HCT116 (cell line): Measurements from ENCODE around the gene HIGD1C. TPM values are rescaled to one million over a fixed set of nuclear protein-coding genes. Genes with fewer than 3 reads are reported as not detected.

Experiments used
- ATAC-seq: fragments of 200-7000 bp; cut with Tn5 transposase; 2 replicates; pipeline ENCODE4 v1.9.1; 2020; ENCODE audit warnings: mild to moderate bottlenecking, moderate library complexity
- BruUV-seq: library from RNA; stranded (reverse); fragments of 400-500 nt; replicated peaks from 2 replicates; lab custom pipeline; 2021; lab: Mats Ljungman, UMichigan
- CTCF ChIA-PET: fragments of 300-600 bp; sonication (Branson Sonifier 250); formaldehyde crosslinking; loops from one replicate; lab custom pipeline; 2021; ENCODE audit warnings: antibody characterized with exemption; lab: Charles Lee
- POLR2A ChIA-PET: fragments of 300-600, 350-600 bp; sonication (Branson Sonifier 250); formaldehyde crosslinking; loops from one replicate; lab custom pipeline; 2021; ENCODE audit warnings: antibody characterized with exemption; lab: Charles Lee
- RAD21 ChIA-PET, 2 experiments: fragments of 300-600 bp; sonication (Branson Sonifier 250); formaldehyde crosslinking; loops; one replicate each; lab custom pipeline; 2023; ENCODE audit warnings: low total read pairs in 2 of 2; ENCODE audit not compliant: uncharacterized antibody in 2 of 2, unreplicated experiment in 2 of 2, low non-redundant PET in 1 of 2; lab: Charles Lee
- DNase-seq: peaks from one replicate; pipeline ENCODE4 v3.0.0-alpha.2; 2010; ENCODE audit warnings: low read depth, low spot score
- H2AFZ ChIP-seq: fragments of 200-600 bp; shearing (Covaris generic), sonication (generic); 2 replicates; pipeline ENCODE4 v1.6.1; 2017; ENCODE audit warnings: low read depth, mixed run types, mixed read lengths, antibody characterized with exemption, low read length; ENCODE audit not compliant: poor library complexity, severe bottlenecking
- H3K27ac ChIP-seq: 2 replicates; pipeline ENCODE4 v1.5.1; 2012; ENCODE audit warnings: low read depth, low read length
- H3K27me3 ChIP-seq: fragments of 200-600 bp; sonication (generic); 2 replicates; pipeline ENCODE4 v1.6.1; 2016; ENCODE audit warnings: mixed run types, low read length, mixed read lengths; ENCODE audit not compliant: insufficient read depth
- H3K36me3 ChIP-seq, 2 experiments: fragments of 200-500 bp in 1 of 2; fragments of 200-600 bp in 1 of 2; sonication (Bioruptor generic) in 1 of 2; sonication (generic) in 1 of 2; 2 replicates each; pipeline versions ENCODE4 v1.5.1 to v1.6.1; 2014 to 2016; ENCODE audit warnings: low read length in 2 of 2, inconsistent platforms in 1 of 2, mixed read lengths in 1 of 2, mixed run types in 1 of 2; ENCODE audit not compliant: insufficient read depth in 2 of 2, control insufficient read depth in 1 of 2
- H3K4me1 ChIP-seq, 2 experiments: fragments of 200-600 bp in 1 of 2; sonication (generic) in 1 of 2; 2 replicates each; pipeline versions ENCODE4 v1.5.1 to v1.6.1; 2012 to 2017; ENCODE audit warnings: low read length in 2 of 2, inconsistent platforms in 1 of 2, mild to moderate bottlenecking in 1 of 2, mixed read lengths in 1 of 2, mixed run types in 1 of 2, moderate library complexity in 1 of 2; ENCODE audit not compliant: insufficient read depth in 2 of 2, control insufficient read depth in 1 of 2
- H3K4me2 ChIP-seq: fragments of 200-600 bp; sonication (generic); 2 replicates; pipeline ENCODE4 v1.6.1; 2017; ENCODE audit warnings: mixed run types, low read length, mixed read lengths
- H3K4me3 ChIP-seq, 2 experiments: fragments of 200-600 bp in 1 of 2; sonication (generic) in 1 of 2; replicated peaks in 1 of 2; 2 replicates each; pipeline ENCODE4 v1.5.1; 2011 to 2016; ENCODE audit warnings: low read length in 2 of 2, control low read depth in 1 of 2, low read depth in 1 of 2, mild to moderate bottlenecking in 1 of 2, mixed read lengths in 1 of 2, mixed run types in 1 of 2
- H3K79me2 ChIP-seq: fragments of 200-600 bp; sonication (generic); 2 replicates; pipeline ENCODE4 v1.6.1; 2017; ENCODE audit warnings: mild to moderate bottlenecking, mixed run types, low read length, moderate library complexity, mixed read lengths; ENCODE audit not compliant: insufficient read depth
- H3K9ac ChIP-seq: fragments of 200-600 bp; sonication (generic); 2 replicates; pipeline ENCODE4 v1.6.1; 2016; ENCODE audit warnings: low read length, mixed read lengths
- H3K9me2 ChIP-seq: fragments of 200-600 bp; sonication (generic), shearing (Covaris generic); 2 replicates; pipeline ENCODE4 v1.6.1; 2017; ENCODE audit warnings: mixed run types, mild to moderate bottlenecking, moderate library complexity; ENCODE audit not compliant: insufficient read depth
- H3K9me3 ChIP-seq, 2 experiments: fragments of 200-500 bp in 1 of 2; fragments of 200-600 bp in 1 of 2; sonication (Bioruptor generic) in 1 of 2; sonication (generic) in 1 of 2; 2 replicates each; pipeline ENCODE4 v1.6.1; 2014 to 2017; ENCODE audit warnings: low read length in 2 of 2, mixed read lengths in 2 of 2, inconsistent platforms in 1 of 2, low read depth in 1 of 2, mild to moderate bottlenecking in 1 of 2, mixed run types in 1 of 2, moderate library complexity in 1 of 2; ENCODE audit not compliant: control insufficient read depth in 1 of 2, insufficient read depth in 1 of 2
- H4K20me1 ChIP-seq: fragments of 200-600 bp; sonication (generic), shearing (Covaris generic); 2 replicates; pipeline ENCODE4 v1.6.1; 2017; ENCODE audit warnings: mixed run types, mild to moderate bottlenecking, moderate library complexity; ENCODE audit not compliant: insufficient read depth
- CBX3 ChIP-seq: IDR thresholded peaks from 2 replicates; pipeline ENCODE4 v1.6.1; 2012; ENCODE audit warnings: low read depth
- CEBPB ChIP-seq: IDR thresholded peaks from 2 replicates; pipeline ENCODE4 v1.6.1; 2012; ENCODE audit warnings: low read depth
- CTCF ChIP-seq, 3 experiments: fragments of 200-600 bp in 1 of 3; sonication (generic) in 1 of 3; IDR thresholded peaks in 2 of 3; conservative IDR thresholded peaks in 1 of 3; 2 replicates each; pipeline ENCODE4 v1.5.1; 2012 to 2017; ENCODE audit warnings: low read depth in 2 of 3, low read length in 2 of 3, antibody characterized with exemption in 1 of 3, borderline replicate concordance in 1 of 3, control low read depth in 1 of 3, mild to moderate bottlenecking in 1 of 3, mixed read lengths in 1 of 3, mixed run types in 1 of 3, moderate library complexity in 1 of 3; ENCODE audit not compliant: insufficient read depth in 1 of 3
- EZH2phosphoT487 ChIP-seq: fragments of 200-600 bp; IDR thresholded peaks from 2 replicates; pipeline ENCODE4 v1.6.1; 2018; ENCODE audit warnings: antibody characterized with exemption, borderline replicate concordance
- FOSL1 ChIP-seq: IDR thresholded peaks from 2 replicates; pipeline ENCODE4 v1.6.1; 2012; ENCODE audit warnings: low read depth
- JUND ChIP-seq: IDR thresholded peaks from 2 replicates; pipeline ENCODE4 v1.6.1; 2012
- POLR2A ChIP-seq: IDR thresholded peaks from 2 replicates; pipeline ENCODE4 v1.7.0; 2011; ENCODE audit warnings: borderline replicate concordance; ENCODE audit not compliant: insufficient read depth, insufficient read length; ENCODE audit errors: extremely low read depth
- POLR2AphosphoS5 ChIP-seq: IDR thresholded peaks from 2 replicates; pipeline ENCODE4 v1.6.1; 2011; ENCODE audit warnings: mild to moderate bottlenecking, low read depth, low read length, moderate library complexity
- RAD21 ChIP-seq: IDR thresholded peaks from 2 replicates; pipeline ENCODE4 v1.6.1; 2012; ENCODE audit warnings: low read depth, mild to moderate bottlenecking
- SIN3A ChIP-seq: IDR thresholded peaks from 2 replicates; pipeline ENCODE4 v1.6.1; 2012; ENCODE audit warnings: low read depth
- SRF ChIP-seq: IDR thresholded peaks from 2 replicates; pipeline ENCODE4 v1.6.1; 2012; ENCODE audit warnings: low read depth
- TCF7L2 ChIP-seq: IDR thresholded peaks from 2 replicates; pipeline ENCODE4 v1.7.0; 2011; ENCODE audit warnings: borderline replicate concordance, inconsistent platforms; ENCODE audit not compliant: insufficient read depth, insufficient read length; ENCODE audit errors: extremely low read depth
- YY1 ChIP-seq: IDR thresholded peaks from 2 replicates; pipeline ENCODE4 v1.6.1; 2011; ENCODE audit warnings: low read length, low read depth, moderate library complexity, mild to moderate bottlenecking; ENCODE audit not compliant: insufficient replicate concordance; ENCODE audit errors: extremely low read depth
- ZFX ChIP-seq: fragments of 450-650 bp; IDR thresholded peaks from 2 replicates; pipeline ENCODE4 v1.6.1; 2017
- intact Hi-C: fragments of 100-400 bp; cut with micrococcal nuclease; formaldehyde crosslinking; loops from 2 replicates; pipeline ENCODE4 v1.10.0; 2022
- total RNA-seq: library from RNA; stranded (reverse); gene quantifications from one replicate; pipeline ENCODE4 v1.2.1, GENCODE V29; 2021; ENCODE audit not compliant: unreplicated experiment
- TF ChIP-seq, protein P1 (sequence below): IDR thresholded peaks from 2 replicates; pipeline ENCODE4 v1.6.1; 2012
- TF ChIP-seq, protein P2 (sequence below): IDR thresholded peaks from 2 replicates; pipeline ENCODE4 v1.6.1; 2012; ENCODE audit warnings: low read depth
- TF ChIP-seq, protein P3 (sequence below): IDR thresholded peaks from 2 replicates; pipeline ENCODE4 v1.6.1; 2012

The HIGD1C gene
- total RNA-seq, 1 experiment from 2014 or later, result not detected

- Histone ChIP-seq H3K36me3 (peaks cover 21 to 27% of the 10 kb centered on the region in 2 experiments), H3K9me3 (no peaks in the 10 kb centered on the region), H3K4me2 (no peak overlapping the region), H3K27me3 (no peaks in the 10 kb centered on the region), H2AFZ (no peak overlapping the region), H3K4me1 (no peaks in the 10 kb centered on the region), H3K79me2 (no peaks in the 10 kb centered on the region), H3K27ac (no peak overlapping the region), H4K20me1 (no peaks in the 10 kb centered on the region), H3K9ac (no peak overlapping the region), H3K9me2 (no peaks in the 10 kb centered on the region)
- intact Hi-C loops, result no loop called here
- no peak for DNase-seq
- RAD21 ChIA-PET, result no interaction called here
- no TSS peak for BruUV-seq
- CTCF ChIA-PET, result no interaction called here
- ATAC-seq, result no peak
- POLR2A ChIA-PET, result no interaction called here
- TF ChIP-seq JUND (no peak), ZFX (no peak), CTCF (IDR thresholded peaks at IDR 0.05 in 2 of 3, conservative IDR thresholded peaks at IDR 0.05 in 1 of 3; ENCODE audit: borderline replicate concordance in 1 of 3, insufficient read depth in 1 of 3, low read depth in 2 of 3, low read length in 2 of 3) (no peak), SRF (no peak), EZH2phosphoT487 (no peak), TCF7L2 (no peak), POLR2AphosphoS5 (no peak), CEBPB (no peak), SIN3A (no peak), YY1 (no peak), CBX3 (no peak), RAD21 (no peak), FOSL1 (no peak), POLR2A (no peak)
- TF ChIP-seq, protein P1, sequence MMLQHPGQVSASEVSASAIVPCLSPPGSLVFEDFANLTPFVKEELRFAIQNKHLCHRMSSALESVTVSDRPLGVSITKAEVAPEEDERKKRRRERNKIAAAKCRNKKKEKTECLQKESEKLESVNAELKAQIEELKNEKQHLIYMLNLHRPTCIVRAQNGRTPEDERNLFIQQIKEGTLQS, result no peak
- TF ChIP-seq, protein P2, sequence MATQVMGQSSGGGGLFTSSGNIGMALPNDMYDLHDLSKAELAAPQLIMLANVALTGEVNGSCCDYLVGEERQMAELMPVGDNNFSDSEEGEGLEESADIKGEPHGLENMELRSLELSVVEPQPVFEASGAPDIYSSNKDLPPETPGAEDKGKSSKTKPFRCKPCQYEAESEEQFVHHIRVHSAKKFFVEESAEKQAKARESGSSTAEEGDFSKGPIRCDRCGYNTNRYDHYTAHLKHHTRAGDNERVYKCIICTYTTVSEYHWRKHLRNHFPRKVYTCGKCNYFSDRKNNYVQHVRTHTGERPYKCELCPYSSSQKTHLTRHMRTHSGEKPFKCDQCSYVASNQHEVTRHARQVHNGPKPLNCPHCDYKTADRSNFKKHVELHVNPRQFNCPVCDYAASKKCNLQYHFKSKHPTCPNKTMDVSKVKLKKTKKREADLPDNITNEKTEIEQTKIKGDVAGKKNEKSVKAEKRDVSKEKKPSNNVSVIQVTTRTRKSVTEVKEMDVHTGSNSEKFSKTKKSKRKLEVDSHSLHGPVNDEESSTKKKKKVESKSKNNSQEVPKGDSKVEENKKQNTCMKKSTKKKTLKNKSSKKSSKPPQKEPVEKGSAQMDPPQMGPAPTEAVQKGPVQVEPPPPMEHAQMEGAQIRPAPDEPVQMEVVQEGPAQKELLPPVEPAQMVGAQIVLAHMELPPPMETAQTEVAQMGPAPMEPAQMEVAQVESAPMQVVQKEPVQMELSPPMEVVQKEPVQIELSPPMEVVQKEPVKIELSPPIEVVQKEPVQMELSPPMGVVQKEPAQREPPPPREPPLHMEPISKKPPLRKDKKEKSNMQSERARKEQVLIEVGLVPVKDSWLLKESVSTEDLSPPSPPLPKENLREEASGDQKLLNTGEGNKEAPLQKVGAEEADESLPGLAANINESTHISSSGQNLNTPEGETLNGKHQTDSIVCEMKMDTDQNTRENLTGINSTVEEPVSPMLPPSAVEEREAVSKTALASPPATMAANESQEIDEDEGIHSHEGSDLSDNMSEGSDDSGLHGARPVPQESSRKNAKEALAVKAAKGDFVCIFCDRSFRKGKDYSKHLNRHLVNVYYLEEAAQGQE, result no peak
- TF ChIP-seq, protein P3, sequence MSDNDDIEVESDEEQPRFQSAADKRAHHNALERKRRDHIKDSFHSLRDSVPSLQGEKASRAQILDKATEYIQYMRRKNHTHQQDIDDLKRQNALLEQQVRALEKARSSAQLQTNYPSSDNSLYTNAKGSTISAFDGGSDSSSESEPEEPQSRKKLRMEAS, result no peak
- TF ChIP-seq, all 23 proteins: peak for 0
- no peak overlapping the region for H3K4me3 ChIP-seq
These were observed 38.4 kb downstream of the HIGD1C start for GRCh38 chr12:50990791-50991190.
